Esophagus squamous epithelium (tissue), 4 donors: ENCODE measurements around the gene FAM98C.

Experiments
- POLR2A ChIP-seq, 4 donors: fragments of 450-650 bp; IDR thresholded peaks; one replicate each; pipeline ENCODE4 v1.6.1; 2017; ENCODE audit warnings: antibody characterized with exemption in 4 of 4, mild to moderate bottlenecking in 4 of 4, moderate library complexity in 3 of 4
- TF ChIP-seq, protein P1 (sequence below), 6 experiments: fragments of 450-650 bp in 4 of 6; fragments of 200-600 bp in 2 of 6; sonication (generic) in 2 of 6; IDR thresholded peaks; one replicate each; pipeline ENCODE4 v1.5.1; 2016 to 2019; ENCODE audit warnings: antibody characterized with exemption in 6 of 6, mild to moderate bottlenecking in 4 of 6, moderate library complexity in 4 of 6

- TF ChIP-seq, protein P1, sequence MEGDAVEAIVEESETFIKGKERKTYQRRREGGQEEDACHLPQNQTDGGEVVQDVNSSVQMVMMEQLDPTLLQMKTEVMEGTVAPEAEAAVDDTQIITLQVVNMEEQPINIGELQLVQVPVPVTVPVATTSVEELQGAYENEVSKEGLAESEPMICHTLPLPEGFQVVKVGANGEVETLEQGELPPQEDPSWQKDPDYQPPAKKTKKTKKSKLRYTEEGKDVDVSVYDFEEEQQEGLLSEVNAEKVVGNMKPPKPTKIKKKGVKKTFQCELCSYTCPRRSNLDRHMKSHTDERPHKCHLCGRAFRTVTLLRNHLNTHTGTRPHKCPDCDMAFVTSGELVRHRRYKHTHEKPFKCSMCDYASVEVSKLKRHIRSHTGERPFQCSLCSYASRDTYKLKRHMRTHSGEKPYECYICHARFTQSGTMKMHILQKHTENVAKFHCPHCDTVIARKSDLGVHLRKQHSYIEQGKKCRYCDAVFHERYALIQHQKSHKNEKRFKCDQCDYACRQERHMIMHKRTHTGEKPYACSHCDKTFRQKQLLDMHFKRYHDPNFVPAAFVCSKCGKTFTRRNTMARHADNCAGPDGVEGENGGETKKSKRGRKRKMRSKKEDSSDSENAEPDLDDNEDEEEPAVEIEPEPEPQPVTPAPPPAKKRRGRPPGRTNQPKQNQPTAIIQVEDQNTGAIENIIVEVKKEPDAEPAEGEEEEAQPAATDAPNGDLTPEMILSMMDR (IDR thresholded peaks at IDR 0.05) = no peak
- no peak for TF ChIP-seq POLR2A (IDR thresholded peaks at IDR 0.05)
Measured at GRCh38 chr19:38437917-38438316, 35.0 kb downstream of the FAM98C start.
